GM21528 (cell line): ENCODE data around the gene TEK.

Source experiments
- ATAC-seq: cut with Tn5 transposase; IDR thresholded peaks from one replicate; pipeline ENCODE4 v1.9.1; 2021; ENCODE audit warnings: mild to moderate bottlenecking, moderate library complexity; ENCODE audit not compliant: unreplicated experiment, low FRiP score

The TEK gene

GRCh38 chr9:27168951-27169350 lies 59.9 kb downstream of the TEK start:
- ATAC-seq, result no peak

- no peak for ATAC-seq
Observed at GRCh38 chr9:27176971-27177370, 67.9 kb downstream of the TEK start.

- no peak for ATAC-seq
Observed at GRCh38 chr9:27179245-27179865, 70.3 kb downstream of the TEK start.

- ATAC-seq, result no peak
Observed at GRCh38 chr9:27181381-27181780, 72.4 kb downstream of the TEK start.

GRCh38 chr9:27182421-27182820 lies 73.4 kb downstream of the TEK start:
- no peak for ATAC-seq

- no peak for ATAC-seq
Observed at GRCh38 chr9:27183131-27183530, 74.1 kb downstream of the TEK start.

GRCh38 chr9:27183701-27184100 lies 74.7 kb downstream of the TEK start:
- ATAC-seq, result no peak

- ATAC-seq, result no peak
Observed at GRCh38 chr9:27184556-27185351, 75.7 kb downstream of the TEK start.

GRCh38 chr9:27188426-27188825 lies 79.4 kb downstream of the TEK start:
- no peak for ATAC-seq

- ATAC-seq, result no peak
Observed at GRCh38 chr9:27189426-27189825, 80.4 kb downstream of the TEK start.

- no peak for ATAC-seq
Observed at GRCh38 chr9:27192291-27192960, 83.4 kb downstream of the TEK start.

- ATAC-seq, result no peak
Observed at GRCh38 chr9:27193886-27194285, 84.9 kb downstream of the TEK start.

- ATAC-seq, result no peak
Observed at GRCh38 chr9:27194401-27195091, 85.5 kb downstream of the TEK start.

GRCh38 chr9:27195191-27195590 lies 86.2 kb downstream of the TEK start:
- ATAC-seq, result no peak

GRCh38 chr9:27196383-27196782 lies 87.4 kb downstream of the TEK start:
- no peak for ATAC-seq

GRCh38 chr9:27198190-27198589 lies 89.2 kb downstream of the TEK start:
- ATAC-seq, result no peak

- no peak for ATAC-seq
Observed at GRCh38 chr9:27202056-27202455, 93.0 kb downstream of the TEK start.

- no peak for ATAC-seq
Observed at GRCh38 chr9:27203783-27204182, 94.8 kb downstream of the TEK start.

GRCh38 chr9:27204578-27204977 lies 95.6 kb downstream of the TEK start:
- ATAC-seq, result no peak

GRCh38 chr9:27205198-27205597 lies 96.2 kb downstream of the TEK start:
- ATAC-seq, result no peak

GRCh38 chr9:27206041-27206440 lies 97.0 kb downstream of the TEK start:
- ATAC-seq, result no peak
